Measurements from ENCODE around the gene PLCB2.

Gene PLCB2

DNA sequence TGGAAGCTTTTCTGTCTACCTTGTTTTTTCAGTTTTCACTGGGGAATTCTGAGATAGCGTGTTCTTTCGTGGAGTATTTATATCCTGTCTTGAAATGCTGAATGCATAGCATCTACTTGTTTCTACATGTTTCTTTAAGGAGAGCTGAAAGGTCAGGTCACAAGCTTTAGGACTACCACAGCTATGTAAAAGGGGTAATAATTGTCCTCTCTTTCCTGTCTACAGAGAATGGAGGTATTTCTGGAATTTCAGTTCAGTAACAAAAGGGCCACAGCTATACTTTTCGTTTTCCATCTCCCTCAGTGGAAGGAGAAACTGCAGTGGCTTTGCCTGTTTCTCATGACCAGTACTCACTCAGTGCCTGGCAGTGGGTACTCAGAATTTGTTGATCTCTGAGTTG lies 20.4 kb upstream of the PLCB2 start:
- Mint-ChIP-seq H3K27me3 (no peaks in the 10 kb centered on the region), H3K4me1 (peaks cover 26% of the 10 kb centered on the region), H3K27ac (ENCODE audit: low read depth) (no peak overlapping the region), H3K9me3 (no peaks in the 10 kb centered on the region), H3K36me3 (ENCODE audit: insufficient read depth) (peaks cover under 1% of the 10 kb centered on the region), H3K4me3 (no peak overlapping the region)
- DNase-seq (ENCODE audit: low spot score in 2 of 2) (no peak), ATAC-seq (replicated peaks; ENCODE audit: extremely low read depth, poor library complexity, severe bottlenecking) (no peak)

DNA sequence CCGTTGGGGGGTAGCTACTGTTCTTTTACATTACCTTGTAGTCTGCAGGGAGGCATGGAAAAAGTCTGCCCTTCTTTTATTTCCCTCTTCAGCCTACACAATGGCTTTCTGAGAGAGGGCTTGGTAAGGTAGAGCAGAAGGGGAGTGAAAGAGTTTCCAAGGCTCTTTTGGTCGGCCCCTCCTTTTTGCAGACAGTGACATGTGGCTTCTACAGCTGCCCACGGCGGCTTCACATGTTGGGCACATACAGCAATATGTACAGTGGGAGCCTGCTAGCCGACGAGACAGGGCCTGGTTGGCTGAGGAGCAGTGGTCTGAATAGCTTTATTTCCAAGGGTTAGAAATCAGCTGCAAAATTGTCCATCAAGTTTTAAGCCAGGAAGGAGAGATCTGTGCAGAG lies 19.7 kb upstream of the PLCB2 start:
- no peak for ATAC-seq (replicated peaks; ENCODE audit: extremely low read depth, poor library complexity, severe bottlenecking)
- H3K4me3 Mint-ChIP-seq, result no peak overlapping the region
- H3K4me1 Mint-ChIP-seq, result peaks cover 31% of the 10 kb centered on the region
- H3K9me3 Mint-ChIP-seq, result no peaks in the 10 kb centered on the region
- H3K27ac Mint-ChIP-seq (ENCODE audit: low read depth), result no peak overlapping the region
- no peak for DNase-seq (ENCODE audit: low spot score in 2 of 2)
- H3K36me3 Mint-ChIP-seq (ENCODE audit: insufficient read depth), result peaks cover 3% of the 10 kb centered on the region
- no peaks in the 10 kb centered on the region for H3K27me3 Mint-ChIP-seq

DNA sequence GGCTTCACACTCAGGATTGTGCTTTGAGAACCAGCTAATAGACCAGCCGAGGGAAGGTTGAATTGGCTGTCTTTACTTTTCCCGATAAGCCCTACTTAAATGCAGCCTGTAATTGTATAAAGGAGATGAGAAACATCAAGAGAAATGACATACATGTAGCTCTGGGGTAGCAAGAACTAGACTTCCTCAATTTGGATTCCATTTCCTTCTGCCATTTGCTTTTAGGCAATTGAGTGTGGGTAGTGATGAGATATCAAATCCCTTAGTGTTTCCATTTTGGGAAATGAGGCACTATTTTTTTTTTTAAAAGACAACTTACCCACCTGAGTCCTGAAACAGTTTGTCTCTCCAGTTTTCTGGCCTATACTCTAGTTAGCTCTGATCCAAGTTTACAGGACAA lies 18.0 kb upstream of the PLCB2 start:
- H3K9me3 Mint-ChIP-seq, result no peaks in the 10 kb centered on the region
- H3K36me3 Mint-ChIP-seq (ENCODE audit: insufficient read depth), result peaks cover 3% of the 10 kb centered on the region
- no peak overlapping the region for H3K4me3 Mint-ChIP-seq
- ATAC-seq (replicated peaks; ENCODE audit: extremely low read depth, poor library complexity, severe bottlenecking), result no peak
- H3K27ac Mint-ChIP-seq (ENCODE audit: low read depth), result no peak overlapping the region
- H3K27me3 Mint-ChIP-seq, result no peaks in the 10 kb centered on the region
- H3K4me1 Mint-ChIP-seq, result peaks cover 44% of the 10 kb centered on the region
- DNase-seq (ENCODE audit: low spot score in 2 of 2), result no peak

DNA sequence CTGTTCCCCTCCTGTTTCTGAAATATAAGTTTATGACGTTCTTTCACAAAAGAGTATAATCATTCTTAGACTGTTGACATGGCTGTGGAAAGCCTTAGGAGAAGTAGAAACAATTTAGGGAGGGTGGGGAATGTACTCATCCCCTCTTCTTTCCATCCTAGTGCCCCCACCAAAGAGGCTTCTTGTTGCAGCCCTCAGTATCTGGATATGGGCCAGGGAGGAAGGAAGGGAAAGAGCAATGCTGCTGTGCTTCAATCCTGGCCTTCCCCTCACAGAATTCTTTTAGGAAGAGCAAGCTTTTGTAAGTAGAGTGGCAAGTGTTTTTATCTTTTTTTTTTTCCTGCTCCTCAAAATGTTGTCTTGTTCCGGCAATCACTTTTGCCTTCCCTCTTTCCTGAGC lies 17.5 kb upstream of the PLCB2 start:
- H3K4me3 Mint-ChIP-seq, result peak overlapping the region; percentile 68
- H3K27me3 Mint-ChIP-seq, result no peaks in the 10 kb centered on the region
- peaks cover 46% of the 10 kb centered on the region for H3K4me1 Mint-ChIP-seq
- no peak for DNase-seq (ENCODE audit: low spot score in 2 of 2)
- peaks cover 3% of the 10 kb centered on the region for H3K36me3 Mint-ChIP-seq (ENCODE audit: insufficient read depth)
- H3K27ac Mint-ChIP-seq (ENCODE audit: low read depth), result no peak overlapping the region
- no peak for ATAC-seq (replicated peaks; ENCODE audit: extremely low read depth, poor library complexity, severe bottlenecking)
- H3K9me3 Mint-ChIP-seq, result no peaks in the 10 kb centered on the region

DNA sequence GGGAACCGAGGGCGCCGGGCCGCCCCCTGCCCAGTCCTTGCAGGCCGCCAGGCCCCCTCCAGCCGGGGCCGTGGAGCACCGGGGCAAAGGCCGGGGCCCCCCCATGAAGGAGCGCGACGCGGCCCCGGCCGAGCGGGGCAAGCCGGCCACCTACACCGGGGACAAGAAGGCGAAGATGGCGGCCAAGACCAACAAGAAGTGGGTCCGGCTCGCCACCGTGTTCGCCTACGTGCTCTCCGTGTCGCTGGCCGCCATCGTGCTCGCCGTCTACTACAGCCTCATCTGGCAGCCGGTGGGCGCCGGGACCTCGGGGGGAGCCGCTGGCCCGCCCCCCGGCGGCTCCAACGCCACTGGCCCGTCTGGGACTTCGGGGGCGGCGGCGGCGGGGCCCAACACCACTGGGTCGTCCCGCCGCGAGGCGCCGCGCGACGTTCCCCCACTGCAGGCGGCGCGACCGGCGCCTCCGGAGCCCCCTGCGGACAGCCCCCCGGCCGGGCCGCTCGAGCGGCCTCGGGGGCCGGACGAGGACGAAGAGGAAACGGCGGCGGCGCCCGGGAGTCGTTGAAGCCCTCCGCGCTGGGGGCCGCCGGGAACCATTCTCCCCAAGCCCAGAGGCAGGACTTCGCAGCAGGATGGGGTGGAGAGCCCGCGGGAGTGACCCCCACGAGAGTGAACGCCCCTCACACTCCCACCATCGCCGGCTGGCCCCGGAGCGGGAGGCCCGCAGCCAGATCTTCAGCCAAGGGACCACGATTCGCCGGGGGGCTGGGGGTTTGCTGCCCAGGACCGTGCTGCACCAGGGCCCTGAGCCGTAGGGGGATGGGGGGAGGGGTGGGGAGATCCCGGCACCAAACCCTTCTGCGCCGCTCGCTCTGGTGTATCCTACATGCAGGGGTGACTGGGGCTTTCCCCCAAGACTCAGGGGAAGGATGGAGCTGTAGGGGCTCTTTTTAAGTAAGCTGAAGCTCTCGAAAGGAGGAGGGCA lies 16.5 kb upstream of the PLCB2 start:
- H3K4me3 Mint-ChIP-seq, result peak overlapping the region; percentile 68
- H3K9me3 Mint-ChIP-seq, result no peaks in the 10 kb centered on the region
- ATAC-seq (replicated peaks; ENCODE audit: extremely low read depth, poor library complexity, severe bottlenecking) (no peak), DNase-seq (ENCODE audit: low spot score in 2 of 2) (no peak)
- H3K36me3 Mint-ChIP-seq (ENCODE audit: insufficient read depth), result peaks cover 3% of the 10 kb centered on the region
- peaks cover 46% of the 10 kb centered on the region for H3K4me1 Mint-ChIP-seq
- H3K27ac Mint-ChIP-seq (ENCODE audit: low read depth), result no peak overlapping the region
- no peaks in the 10 kb centered on the region for H3K27me3 Mint-ChIP-seq

DNA sequence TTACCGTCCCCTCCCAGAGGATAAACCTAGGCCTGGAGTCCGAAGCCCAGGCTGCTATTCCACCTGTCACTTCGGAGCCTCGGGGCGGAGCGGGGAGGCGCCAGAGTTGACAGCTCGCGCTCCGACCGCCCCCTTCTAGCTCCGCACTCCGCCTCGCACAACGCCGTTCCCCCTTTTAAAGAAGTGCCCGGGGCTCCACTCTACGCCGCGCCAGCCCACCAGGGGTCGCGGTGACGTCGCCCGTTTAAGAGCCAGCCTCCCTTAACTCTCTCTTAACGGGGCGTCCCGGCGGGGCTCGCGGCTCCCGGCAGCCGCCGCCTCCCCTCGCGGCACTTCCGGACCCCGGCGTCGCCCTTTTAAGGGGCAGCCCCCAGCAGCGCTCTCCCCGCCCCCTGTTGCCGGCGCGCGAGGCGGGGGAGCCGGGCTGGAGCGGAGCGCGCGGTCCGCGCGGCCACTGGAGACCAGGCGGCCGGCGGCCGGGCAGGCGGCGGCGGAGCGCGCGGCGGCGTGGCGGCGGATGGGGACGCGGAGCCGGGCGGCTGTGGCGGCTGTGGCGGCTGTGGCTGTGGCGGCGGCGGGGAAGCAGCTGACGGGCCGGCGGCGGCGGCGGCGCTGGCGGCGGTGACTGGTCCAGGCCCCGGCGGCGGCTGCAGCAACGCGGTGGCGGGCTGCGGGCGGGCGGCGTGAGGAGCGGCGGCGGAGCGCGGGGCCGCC lies 15.7 kb upstream of the PLCB2 start, which contains the start of gene INAFM2:
Gene INAFM2 (plus strand): TSS at position 454 of the 714 bp plus-strand sequence. CDS start 364 bp downstream, outside the sequence.
- peak within 1 kb of the TSS; percentile 72 for H3K27ac Mint-ChIP-seq (ENCODE audit: low read depth)
- H3K4me1 Mint-ChIP-seq, result peaks cover 41% of the 10 kb centered on the region
- no peaks in the 10 kb centered on the region for H3K9me3 Mint-ChIP-seq
- H3K27me3 Mint-ChIP-seq, result no peaks in the 10 kb centered on the region
- peaks cover 3% of the 10 kb centered on the region for H3K36me3 Mint-ChIP-seq (ENCODE audit: insufficient read depth)
- peak within 1 kb of the TSS; percentile 77 for H3K4me3 Mint-ChIP-seq
- ATAC-seq (replicated peaks; ENCODE audit: extremely low read depth, poor library complexity, severe bottlenecking) (peak; percentile 95), DNase-seq (ENCODE audit: low spot score in 2 of 2) (peak; percentile 77 to 83)

DNA sequence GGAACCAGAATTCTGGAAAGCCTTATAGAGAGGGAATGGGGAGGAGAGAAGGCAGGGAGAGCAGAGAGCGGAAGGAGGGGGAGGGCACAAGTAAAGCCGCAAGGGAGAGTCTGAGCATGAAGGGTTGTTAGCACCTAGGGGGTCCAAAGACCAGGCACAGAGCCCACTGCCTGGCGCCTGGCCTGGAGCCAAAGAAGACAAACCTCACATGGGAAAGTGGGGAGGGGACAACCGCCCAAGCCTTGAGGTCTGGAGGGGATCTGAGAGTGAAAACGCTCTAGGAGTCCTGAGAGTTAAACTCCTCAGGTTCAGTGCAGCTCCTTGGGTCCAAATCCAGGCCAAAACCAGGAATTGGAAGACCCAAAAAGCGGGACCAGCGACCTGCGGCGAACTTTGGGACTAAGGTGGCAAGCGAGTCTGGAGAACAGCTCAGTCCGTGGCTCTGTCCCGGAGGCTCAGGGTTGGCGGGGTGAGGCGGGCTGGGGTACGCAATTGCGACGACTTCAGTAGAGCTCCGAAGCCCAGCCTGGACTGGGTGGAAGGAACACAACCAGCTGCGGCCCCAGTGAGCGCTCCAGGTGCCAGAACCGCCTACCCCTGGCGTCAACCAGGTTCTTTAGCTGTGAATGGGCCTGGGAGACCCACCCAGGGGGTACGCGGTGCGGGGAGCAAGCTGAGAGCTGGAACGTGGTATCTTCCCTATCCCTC lies 14.9 kb upstream of the PLCB2 start:
- peaks cover 3% of the 10 kb centered on the region for H3K36me3 Mint-ChIP-seq (ENCODE audit: insufficient read depth)
- no peaks in the 10 kb centered on the region for H3K27me3 Mint-ChIP-seq
- no peak for DNase-seq (ENCODE audit: low spot score in 2 of 2)
- peak overlapping the region; percentile 72 for H3K27ac Mint-ChIP-seq (ENCODE audit: low read depth)
- peak overlapping the region; percentile 77 for H3K4me3 Mint-ChIP-seq
- ATAC-seq (replicated peaks; ENCODE audit: extremely low read depth, poor library complexity, severe bottlenecking), result no peak
- H3K9me3 Mint-ChIP-seq, result no peaks in the 10 kb centered on the region
- H3K4me1 Mint-ChIP-seq, result peaks cover 35% of the 10 kb centered on the region

DNA sequence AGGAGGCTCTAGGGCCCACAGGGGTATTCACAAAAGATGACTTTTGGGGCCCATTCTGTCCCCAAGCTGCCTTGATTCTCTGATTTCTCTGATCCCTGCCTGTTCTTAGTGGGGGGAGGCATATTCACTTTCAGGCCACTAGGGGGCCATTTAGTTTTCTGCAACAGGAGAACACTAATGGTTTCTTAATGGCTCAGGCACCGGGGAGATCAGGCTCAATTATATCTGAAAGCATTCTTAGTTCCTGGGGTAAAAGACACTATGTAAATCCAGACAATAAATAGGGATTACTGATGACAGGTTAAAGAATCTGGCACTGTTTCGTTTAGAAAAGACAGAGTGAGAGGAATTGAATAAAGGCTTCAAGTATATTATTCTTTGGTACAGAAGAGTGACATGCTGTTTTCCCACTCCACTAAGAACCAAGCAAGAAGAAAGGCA lies 13.2 kb upstream of the PLCB2 start:
- H3K27me3 Mint-ChIP-seq, result no peaks in the 10 kb centered on the region
- ATAC-seq (replicated peaks; ENCODE audit: extremely low read depth, poor library complexity, severe bottlenecking) (no peak), DNase-seq (ENCODE audit: low spot score in 2 of 2) (peak in 1 of 2 donors; percentile 49)
- H3K4me1 Mint-ChIP-seq, result peaks cover 40% of the 10 kb centered on the region
- H3K4me3 Mint-ChIP-seq, result no peak overlapping the region
- H3K36me3 Mint-ChIP-seq (ENCODE audit: insufficient read depth), result peaks cover 3% of the 10 kb centered on the region
- H3K27ac Mint-ChIP-seq (ENCODE audit: low read depth), result no peak overlapping the region
- no peaks in the 10 kb centered on the region for H3K9me3 Mint-ChIP-seq

DNA sequence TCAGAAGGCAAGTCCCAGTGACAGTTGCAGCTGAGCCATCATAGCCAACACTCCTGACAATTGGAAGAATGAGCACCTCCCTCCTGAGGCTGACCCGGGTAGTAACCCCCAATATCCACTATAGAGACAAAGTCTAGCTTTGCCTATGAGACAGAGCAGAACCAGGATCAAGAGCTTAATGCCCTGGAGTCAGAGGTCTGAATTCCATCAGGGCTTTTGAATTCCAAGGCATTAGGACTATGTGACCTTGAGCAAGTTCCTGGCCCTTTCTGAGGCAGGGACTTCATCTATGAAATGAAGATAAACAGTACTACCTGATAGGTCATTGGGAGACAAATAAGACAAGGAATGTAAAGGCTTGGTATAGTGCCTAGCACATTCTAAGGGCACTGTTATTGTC lies 12.7 kb upstream of the PLCB2 start:
- H3K9me3 Mint-ChIP-seq, result no peaks in the 10 kb centered on the region
- H3K36me3 Mint-ChIP-seq (ENCODE audit: insufficient read depth), result peaks cover 3% of the 10 kb centered on the region
- ATAC-seq (replicated peaks; ENCODE audit: extremely low read depth, poor library complexity, severe bottlenecking) (no peak), DNase-seq (ENCODE audit: low spot score in 2 of 2) (no peak)
- no peaks in the 10 kb centered on the region for H3K27me3 Mint-ChIP-seq
- H3K4me3 Mint-ChIP-seq, result no peak overlapping the region
- H3K4me1 Mint-ChIP-seq, result peaks cover 45% of the 10 kb centered on the region
- no peak overlapping the region for H3K27ac Mint-ChIP-seq (ENCODE audit: low read depth)

DNA sequence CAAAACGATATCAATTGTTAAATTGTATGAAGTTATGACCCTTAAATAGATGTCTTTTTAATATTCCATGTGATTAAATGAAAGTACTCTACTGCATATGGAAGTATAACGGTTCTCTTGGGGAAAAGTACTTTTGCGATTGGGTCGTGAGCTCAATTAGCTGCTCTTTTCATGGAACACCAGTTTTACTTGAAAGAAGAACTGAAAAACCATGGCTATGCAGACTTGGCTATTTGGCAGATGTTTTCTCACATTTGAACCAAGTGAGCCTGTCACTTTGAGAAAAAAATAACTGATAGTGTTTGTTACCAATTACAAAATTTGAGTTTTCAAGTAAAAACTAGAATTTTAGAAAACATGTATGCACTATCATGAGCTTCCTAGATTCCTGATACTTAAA lies 9.8 kb upstream of the PLCB2 start:
- Mint-ChIP-seq H3K9me3 (no peaks in the 10 kb centered on the region), H3K4me1 (peaks cover 53% of the 10 kb centered on the region), H3K27me3 (no peaks in the 10 kb centered on the region), H3K36me3 (ENCODE audit: insufficient read depth) (no peaks in the 10 kb centered on the region), H3K27ac (ENCODE audit: low read depth) (no peak overlapping the region), H3K4me3 (no peak overlapping the region)
- no peak for DNase-seq (ENCODE audit: low spot score in 2 of 2)
- no peak for ATAC-seq (replicated peaks; ENCODE audit: extremely low read depth, poor library complexity, severe bottlenecking)

DNA sequence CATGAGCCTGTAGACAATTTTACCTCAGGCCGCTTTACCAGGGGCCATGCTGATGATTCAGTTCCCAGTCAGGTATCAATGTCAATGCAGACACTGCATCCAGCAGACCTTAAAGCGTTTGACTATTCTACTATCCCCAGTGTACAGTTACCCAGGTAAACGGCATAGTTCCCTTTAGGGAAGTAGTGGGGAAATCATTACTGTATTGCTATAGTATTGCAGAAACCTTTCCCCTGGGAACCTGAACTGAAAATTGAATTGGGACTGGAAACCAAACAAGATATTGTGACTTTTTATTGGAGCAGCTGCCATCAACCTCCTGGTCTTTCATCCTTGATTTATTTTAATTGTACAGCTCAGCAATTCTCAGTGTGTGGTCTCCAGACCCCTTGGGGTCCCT lies 9.2 kb upstream of the PLCB2 start:
- H3K4me1 Mint-ChIP-seq, result peaks cover 53% of the 10 kb centered on the region
- no peak for ATAC-seq (replicated peaks; ENCODE audit: extremely low read depth, poor library complexity, severe bottlenecking)
- no peaks in the 10 kb centered on the region for H3K27me3 Mint-ChIP-seq
- no peaks in the 10 kb centered on the region for H3K9me3 Mint-ChIP-seq
- no peak overlapping the region for H3K4me3 Mint-ChIP-seq
- no peaks in the 10 kb centered on the region for H3K36me3 Mint-ChIP-seq (ENCODE audit: insufficient read depth)
- peak overlapping the region; percentile 22 for H3K27ac Mint-ChIP-seq (ENCODE audit: low read depth)
- no peak for DNase-seq (ENCODE audit: low spot score in 2 of 2)

DNA sequence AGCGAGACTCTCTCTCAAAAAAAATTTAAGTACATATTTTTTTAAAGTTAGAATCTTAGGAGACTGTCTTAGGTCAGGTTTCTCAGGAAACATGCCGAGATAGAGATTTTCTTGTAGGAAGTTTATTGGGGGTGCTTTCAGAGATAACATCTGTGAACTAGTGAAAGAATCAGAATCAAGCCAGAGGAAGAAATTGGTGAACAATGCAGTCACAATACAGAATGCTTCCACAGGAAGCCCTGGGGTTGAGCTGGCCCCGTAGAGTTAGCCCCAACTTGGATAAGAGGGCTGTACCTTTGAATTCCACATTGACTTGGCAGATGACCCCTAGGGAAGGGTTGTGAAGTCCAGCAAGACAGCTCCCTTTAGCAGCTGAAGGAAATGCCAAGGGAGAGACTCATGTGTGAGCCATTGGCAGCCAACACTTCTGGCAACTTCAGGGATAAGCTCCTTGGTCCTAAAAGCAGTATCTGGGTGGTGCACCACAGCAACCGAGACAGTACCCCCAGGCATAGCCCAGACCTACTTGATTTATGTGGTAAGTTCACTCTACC lies 7.1 kb upstream of the PLCB2 start:
- Mint-ChIP-seq H3K27me3 (no peaks in the 10 kb centered on the region), H3K9me3 (no peaks in the 10 kb centered on the region), H3K4me1 (peaks cover 53% of the 10 kb centered on the region), H3K27ac (ENCODE audit: low read depth) (peak overlapping the region; percentile 79), H3K36me3 (ENCODE audit: insufficient read depth) (no peaks in the 10 kb centered on the region), H3K4me3 (no peak overlapping the region)
- DNase-seq (ENCODE audit: low spot score in 2 of 2) (no peak), ATAC-seq (replicated peaks; ENCODE audit: extremely low read depth, poor library complexity, severe bottlenecking) (no peak)
